Glomerular visceral epithelial cell (primary cell): ENCODE data around the gene GGN.
"Not testable (repeated sequence)": the region's sequence is repeated elsewhere in the genome, so short reads cannot be mapped to it uniquely, and the experiment has no call there.

Experiments used
- DNase-seq: peaks from one replicate; pipeline ENCODE4 v3.0.0-alpha.2; 2016; ENCODE audit errors: extremely low spot score

GGN gene

DNA sequence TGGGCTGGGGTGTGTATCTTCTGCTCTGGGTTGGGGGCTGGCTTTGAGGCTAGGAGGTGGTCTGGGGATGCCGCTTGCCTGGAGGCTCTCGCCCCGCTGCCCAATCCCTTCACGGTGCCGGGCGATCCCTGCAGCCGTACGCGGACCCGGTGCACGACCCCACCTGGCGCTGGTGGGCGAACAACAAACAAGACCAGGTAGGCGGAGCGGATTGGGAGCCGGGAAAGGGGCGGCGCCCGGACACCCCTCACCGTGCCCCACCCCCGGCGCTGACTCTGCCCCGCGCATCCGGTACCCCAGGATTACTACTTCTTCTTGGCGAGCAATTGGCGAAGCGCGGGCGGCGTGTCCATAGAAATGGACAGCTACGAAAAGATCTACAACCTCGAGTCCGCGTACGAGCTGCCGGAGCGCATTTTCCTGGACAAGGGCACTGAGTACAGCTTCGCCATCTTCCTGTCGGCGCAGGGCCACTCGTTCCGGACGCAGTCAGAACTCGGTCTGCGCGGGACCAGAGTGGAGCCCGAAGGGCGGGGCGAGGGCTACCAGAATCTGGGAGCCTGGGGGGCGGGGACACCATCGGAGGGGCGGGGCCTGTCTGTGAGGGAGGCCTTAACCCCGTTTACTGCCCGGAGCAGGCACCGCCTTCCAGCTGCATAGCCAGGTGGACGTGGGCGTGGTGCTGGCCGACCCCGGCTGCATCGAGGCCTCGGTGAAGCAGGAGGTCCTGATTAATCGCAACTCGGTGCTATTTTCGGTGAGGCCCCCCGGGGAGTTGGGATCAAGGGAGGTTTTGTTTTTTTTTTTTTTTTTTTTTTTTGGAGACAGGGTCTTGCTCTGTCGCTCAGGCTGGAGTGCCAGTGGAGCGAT, 25.5 kb downstream of the GGN start:
- peak; percentile 79 for DNase-seq

GRCh38 chr19:38361633-38362075, 26.2 kb downstream of the GGN start:
- peak; percentile 87 for DNase-seq

GRCh38 chr19:38360839-38361631, 26.8 kb downstream of the GGN start:
- DNase-seq, result no peak

GRCh38 chr19:38360351-38360750, 27.5 kb downstream of the GGN start:
- no peak for DNase-seq

GRCh38 chr19:38359242-38360021, 28.4 kb downstream of the GGN start:
- no peak for DNase-seq

DNA sequence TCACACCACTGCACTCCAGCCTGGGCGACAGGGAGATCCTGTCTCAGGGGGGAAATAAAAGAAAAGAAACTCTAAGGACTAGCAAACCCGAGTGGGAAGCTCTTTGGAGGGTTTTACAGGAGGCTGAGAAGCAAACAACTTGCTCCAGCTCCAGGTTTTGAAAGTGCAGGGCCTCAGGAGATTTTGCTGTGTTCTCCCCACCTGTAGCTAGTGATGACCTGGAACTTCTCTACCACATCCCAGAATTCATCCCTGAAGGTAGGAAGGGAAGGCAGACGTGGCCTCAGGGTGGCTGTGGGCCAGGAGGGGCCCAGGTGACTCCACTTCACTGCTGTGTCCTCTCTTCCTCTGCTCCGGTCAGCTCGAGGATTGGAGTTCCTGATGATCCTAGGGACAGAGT, 29.8 kb downstream of the GGN start:
- DNase-seq, result no peak

DNA sequence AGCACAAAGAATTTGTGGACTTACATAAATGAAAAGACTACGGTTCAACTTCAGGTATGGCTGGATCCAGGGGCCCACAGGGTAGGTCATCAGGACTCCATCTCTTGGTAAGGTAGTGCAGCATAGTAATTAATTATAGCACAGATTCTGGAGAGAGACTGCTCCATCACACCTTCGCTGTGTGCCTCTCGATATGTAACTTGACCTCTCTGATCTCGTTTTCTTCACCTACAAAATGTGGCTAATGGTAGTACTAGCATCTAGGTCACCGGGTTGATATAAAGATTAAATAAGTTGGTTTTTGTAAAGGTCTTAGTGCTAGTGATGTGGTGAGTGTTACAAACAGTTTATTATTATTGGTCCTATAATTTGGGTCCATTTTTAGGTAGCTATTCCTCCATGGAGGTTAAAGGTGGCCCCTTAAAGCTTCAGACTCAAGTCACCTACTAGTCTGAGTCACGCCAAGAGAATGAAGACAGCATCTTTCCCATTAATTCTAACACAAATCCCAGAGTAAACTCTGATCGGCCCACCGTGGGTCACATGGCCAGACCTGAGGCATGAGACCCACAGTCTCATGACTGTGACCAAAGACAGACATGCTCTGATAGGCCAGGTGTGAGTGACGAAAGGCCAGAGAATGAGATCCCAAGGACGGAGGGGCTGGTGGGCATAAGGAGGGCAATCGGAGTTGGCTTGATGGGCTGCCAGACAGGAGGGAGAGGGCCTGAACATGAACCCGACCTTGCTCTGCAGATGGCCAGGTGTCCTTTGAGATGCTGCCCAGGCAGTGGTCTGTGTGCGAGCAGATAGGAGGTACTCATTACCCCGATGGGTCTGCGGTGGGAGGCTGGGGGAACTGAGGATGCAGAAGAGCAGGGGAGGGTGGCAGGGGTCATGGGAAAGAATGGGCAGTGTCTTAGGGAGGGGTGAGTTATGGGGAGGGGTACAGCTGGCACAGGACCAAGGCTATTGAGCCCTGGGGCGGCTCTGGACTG, 31.8 kb downstream of the GGN start:
- no peak for DNase-seq

DNA sequence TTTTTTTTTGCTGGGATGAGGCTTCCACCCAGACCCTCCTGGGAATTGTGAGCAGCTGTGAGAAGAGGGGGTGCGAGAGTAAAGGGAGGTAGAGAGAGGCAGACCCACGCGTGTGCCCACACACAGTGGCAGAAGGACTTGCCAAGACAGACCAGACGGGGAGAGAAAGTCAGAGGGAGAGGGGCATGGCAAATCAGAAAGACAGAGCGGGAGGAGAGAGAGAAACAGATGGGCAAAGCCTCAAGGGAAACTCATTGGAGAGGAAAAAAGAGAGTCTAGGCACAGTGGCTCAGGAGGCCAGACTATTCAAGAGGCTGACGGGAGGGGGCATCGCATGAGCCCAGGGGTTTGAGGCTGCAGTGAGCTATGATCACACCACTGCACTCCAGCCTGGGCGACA, 35.2 kb downstream of the GGN start:
- no peak for DNase-seq

DNA sequence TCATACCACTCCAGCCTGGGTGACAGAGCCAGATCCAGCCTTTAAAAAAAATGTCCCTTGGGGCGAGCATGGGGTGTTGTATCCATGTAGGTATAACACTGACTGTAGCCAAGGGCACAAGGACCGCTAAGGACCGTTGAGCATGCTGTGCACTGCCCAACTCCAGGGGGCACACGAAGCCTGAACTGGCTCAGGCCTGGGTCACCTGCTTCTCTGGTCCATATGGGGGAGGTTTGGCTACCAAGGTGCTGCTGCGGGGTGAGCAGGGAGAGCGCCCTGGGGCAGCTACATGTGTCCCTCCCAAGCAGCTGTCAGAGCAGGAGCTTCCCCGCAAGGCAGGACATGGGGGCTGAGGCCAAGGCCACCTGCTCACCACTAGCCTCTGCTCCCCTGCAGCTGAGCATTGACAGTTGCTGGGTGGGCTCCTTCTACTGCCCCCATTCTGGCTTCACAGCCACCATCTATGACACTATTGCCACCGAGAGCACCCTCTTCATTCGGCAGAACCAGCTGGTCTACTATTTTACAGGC, 35.9 kb downstream of the GGN start:
- no peak for DNase-seq

DNA sequence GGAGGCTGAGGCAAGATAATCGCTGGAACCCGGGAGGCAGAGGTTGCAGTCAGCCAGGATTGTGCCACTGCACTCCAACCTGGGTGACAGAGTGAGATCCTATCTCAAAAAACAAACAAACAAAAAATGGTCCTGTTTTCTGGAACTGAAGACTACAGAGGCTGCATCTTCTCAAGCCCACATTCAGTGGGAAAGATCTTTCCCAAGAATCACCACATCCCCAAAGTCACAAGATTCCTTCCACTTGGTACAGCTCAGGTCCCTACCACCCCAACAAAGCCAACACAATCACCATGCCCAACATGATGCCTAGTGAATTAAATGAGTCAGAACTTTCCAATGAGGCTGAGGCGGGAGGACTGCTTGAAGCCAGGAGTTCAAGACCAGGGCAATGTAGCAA, 37.0 kb downstream of the GGN start:
- DNase-seq, result no peak

DNA sequence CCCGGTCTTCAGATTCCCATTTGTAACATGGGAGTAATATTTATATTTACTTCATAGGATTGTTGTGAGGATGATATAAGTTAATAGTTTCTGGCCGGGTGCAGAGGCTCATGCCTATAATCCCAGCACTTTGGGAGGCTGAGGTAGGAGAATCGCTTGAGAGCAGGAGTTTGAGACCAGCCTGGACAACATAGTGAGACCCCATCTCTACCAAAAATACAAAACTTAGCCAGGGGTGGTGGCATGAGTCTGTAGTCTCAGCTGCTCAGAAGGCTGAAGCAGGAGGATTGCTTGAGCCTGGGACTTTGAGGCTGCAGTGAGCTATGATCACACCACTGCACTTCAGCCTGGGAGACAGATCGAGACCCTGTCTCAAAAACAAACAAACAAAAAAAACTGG, 41.0 kb downstream of the GGN start:
- DNase-seq, result no peak

DNA sequence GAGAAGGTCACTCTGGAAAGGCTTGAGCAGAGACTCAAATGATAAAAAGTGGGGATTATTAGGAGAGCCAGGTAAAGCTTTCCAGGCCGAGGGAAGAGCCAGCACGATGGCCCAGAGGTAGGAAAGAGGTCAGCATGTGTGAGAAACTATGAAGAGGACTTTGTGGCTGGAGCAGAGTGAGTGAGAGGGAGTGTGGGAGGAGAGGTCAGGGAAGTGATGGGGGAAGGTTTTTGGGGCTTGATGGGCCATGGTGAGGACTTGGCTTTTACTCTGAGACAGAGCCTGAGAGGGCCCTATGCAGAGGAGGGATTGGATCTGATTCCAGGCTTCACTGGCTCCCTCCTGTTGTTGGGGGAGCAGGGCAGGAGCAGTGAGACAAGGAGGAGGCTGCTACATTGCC, 46.9 kb downstream of the GGN start:
- no peak for DNase-seq

GRCh38 chr19:38339011-38339410, 48.8 kb downstream of the GGN start:
- DNase-seq, result not testable (repeated sequence)

DNA sequence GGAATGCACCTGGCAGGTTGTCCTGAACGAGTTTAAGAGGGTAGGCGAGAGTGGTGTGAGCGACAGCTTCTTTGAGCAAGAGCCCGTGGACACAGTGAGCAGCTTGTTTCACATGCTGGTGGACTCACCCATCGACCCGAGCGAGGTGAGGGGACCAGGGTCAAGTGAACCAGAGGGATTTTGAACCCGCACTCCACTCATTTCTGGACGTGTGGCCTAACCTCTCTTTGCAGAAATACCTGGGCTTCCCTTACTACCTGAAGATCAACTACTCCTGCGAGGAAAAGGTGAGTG, 50.5 kb downstream of the GGN start:
- no peak for DNase-seq

- peak; percentile 97 for DNase-seq
Observed at GRCh38 chr19:38336638-38337359, 51.0 kb downstream of the GGN start.

GRCh38 chr19:38335949-38336637, 51.7 kb downstream of the GGN start:
- DNase-seq, result peak; percentile 97
